HG03354 (cell line): ENCODE data around the gene VEGFA.
A peak's percentile ranks its signal among the peaks of the same experiment; 100 is the strongest.

ENCODE experiments used
- ATAC-seq: cut with Tn5 transposase; IDR thresholded peaks from one replicate; pipeline ENCODE4 v1.9.1; 2021; ENCODE audit warnings: mild to moderate bottlenecking; ENCODE audit not compliant: unreplicated experiment, poor library complexity, severe bottlenecking

Gene VEGFA

GRCh38 chr6:43770372-43771209 lies 580 bp downstream of the VEGFA start:
- ATAC-seq, result peak; percentile 16

GRCh38 chr6:43771210-43771857 lies 1.3 kb downstream of the VEGFA start:
- peak; percentile 27 for ATAC-seq

- peak; percentile 28 for ATAC-seq
Observed at GRCh38 chr6:43771858-43772680, 2.1 kb downstream of the VEGFA start.

GRCh38 chr6:43772681-43773049 lies 2.7 kb downstream of the VEGFA start:
- ATAC-seq, result no peak

GRCh38 chr6:43773050-43773979 lies 3.3 kb downstream of the VEGFA start:
- ATAC-seq, result no peak

- no peak for ATAC-seq
Observed at GRCh38 chr6:43773980-43774775, 4.2 kb downstream of the VEGFA start.

GRCh38 chr6:43774776-43775534 lies 4.9 kb downstream of the VEGFA start:
- ATAC-seq, result no peak

GRCh38 chr6:43775535-43775885 lies 5.5 kb downstream of the VEGFA start:
- no peak for ATAC-seq

- ATAC-seq, result no peak
Observed at GRCh38 chr6:43776115-43776798, 6.2 kb downstream of the VEGFA start.

GRCh38 chr6:43776799-43777776 lies 7.1 kb downstream of the VEGFA start:
- no peak for ATAC-seq

GRCh38 chr6:43778131-43778855 lies 8.3 kb downstream of the VEGFA start:
- no peak for ATAC-seq

- no peak for ATAC-seq
Observed at GRCh38 chr6:43778976-43779851, 9.2 kb downstream of the VEGFA start.

- no peak for ATAC-seq
Observed at GRCh38 chr6:43779852-43780236, 9.8 kb downstream of the VEGFA start.

GRCh38 chr6:43780293-43780692 lies 10.3 kb downstream of the VEGFA start:
- no peak for ATAC-seq
